HG02678 (cell line): Measurements from ENCODE around the gene HNF4A.
"Not testable (repeated sequence)": the region's sequence is repeated elsewhere in the genome, so short reads cannot be mapped to it uniquely, and the experiment has no call there.

Source experiments
- ATAC-seq: cut with Tn5 transposase; IDR thresholded peaks from one replicate; pipeline ENCODE4 v1.9.1; 2021; ENCODE audit warnings: mild to moderate bottlenecking, moderate library complexity; ENCODE audit not compliant: unreplicated experiment

HNF4A gene

DNA sequence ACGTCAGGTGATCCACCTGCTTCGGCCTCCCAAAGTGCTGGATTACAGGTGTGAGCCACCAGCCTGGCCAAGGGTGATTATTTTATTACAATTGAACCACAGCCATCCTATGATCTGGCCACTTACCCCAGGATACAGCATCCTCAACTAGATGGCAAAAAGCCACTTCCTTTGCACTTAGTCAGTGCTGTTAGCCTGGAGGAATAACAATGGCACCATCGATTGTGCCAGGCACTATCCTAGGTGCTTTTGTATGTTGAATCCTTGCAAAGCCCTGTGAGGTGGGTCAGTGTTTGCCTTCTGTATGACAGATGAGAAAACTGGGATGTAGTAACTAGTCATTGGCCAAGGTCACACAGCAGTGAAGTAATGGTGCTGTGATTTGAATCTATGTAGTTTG lies 109.0 kb downstream of the HNF4A start:
- ATAC-seq = no peak

DNA sequence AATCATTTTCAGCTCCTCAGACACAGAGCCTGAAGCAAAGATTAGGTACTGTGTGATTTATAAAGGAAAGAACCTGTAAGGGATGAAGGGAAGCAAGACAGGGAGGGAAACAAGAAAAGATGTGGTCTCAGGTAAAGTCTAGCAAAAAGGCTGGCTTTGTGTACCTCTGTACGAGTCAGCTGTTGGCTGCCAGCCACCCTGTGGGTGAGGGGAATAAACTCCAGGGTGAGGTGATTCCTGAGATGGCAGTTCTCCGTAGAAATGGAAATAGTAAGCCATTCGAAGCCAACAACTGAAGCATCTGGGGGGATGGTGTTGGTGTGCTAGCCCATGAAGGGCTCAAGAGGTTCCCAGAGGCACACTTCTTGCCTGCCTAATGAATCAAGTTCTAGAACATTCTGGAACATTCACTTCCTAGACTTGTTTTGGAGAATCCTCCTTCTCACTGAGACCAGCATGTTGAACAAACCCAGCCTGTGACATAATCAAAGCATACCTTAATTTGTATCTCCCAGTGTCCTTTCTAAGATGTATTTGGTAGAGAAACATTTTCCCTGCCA lies 109.6 kb downstream of the HNF4A start:
- ATAC-seq = no peak

DNA sequence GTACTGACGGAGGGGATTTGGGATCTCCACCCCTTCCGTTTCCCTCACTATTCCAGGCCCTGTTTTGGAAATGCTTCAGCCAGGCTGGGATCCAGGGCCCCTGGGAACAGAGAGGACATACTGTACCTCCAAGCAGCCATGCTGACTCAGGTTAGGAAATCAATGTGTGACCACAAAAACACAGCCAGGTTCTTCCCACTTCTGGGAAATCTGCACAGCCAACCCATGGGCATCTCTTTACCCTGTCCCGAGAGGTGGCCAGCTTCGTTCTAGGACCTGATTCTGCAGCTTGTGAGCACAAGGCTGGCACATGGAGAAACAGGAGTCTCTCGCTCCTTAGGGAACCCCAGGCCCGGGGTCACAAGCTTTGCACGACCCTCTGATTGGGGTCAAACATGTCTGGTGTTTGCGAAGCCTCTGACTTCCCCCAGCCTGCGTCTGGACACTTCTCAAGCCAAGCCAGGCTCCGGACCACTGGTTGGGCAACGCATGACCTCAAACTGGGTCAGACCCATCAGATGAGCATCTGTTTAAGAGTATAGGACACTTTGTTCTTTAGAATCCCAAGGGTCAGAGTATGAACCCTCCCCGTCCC lies 111.9 kb downstream of the HNF4A start:
- no peak for ATAC-seq

DNA sequence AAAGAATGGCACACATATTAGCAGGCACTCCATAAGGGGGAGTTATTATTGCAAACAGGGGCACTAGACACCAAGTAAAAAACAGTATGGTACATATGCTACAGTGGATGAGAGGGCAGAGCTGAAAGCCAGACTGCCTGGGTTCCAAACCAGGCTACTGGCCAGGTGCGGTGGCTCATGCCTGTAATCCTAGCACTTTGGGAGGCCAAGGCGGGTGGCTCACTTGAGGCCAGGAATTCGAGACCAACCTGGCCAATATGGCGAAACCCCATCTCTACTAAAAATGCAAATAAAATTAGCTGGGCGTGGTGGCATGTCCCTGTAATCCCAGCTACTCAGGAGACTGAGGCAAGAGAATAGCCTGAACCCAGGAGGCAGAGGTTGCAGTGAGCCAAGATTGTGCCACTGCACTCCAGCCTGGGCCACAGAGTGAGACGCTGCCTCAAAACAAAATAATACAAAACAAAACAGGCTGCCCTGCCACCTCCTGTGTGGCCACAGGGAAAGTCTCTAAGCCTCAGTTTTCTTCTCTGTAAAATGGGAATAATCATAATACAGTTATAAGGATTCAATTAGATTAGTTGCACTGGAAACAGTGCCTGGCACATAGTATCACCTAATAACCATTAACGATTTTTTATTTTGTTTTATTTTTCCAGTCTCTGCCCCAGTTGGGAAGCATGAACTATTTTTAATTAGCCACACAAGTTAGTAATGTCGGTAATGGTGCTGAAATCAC lies 112.7 kb downstream of the HNF4A start:
- ATAC-seq = no peak

DNA sequence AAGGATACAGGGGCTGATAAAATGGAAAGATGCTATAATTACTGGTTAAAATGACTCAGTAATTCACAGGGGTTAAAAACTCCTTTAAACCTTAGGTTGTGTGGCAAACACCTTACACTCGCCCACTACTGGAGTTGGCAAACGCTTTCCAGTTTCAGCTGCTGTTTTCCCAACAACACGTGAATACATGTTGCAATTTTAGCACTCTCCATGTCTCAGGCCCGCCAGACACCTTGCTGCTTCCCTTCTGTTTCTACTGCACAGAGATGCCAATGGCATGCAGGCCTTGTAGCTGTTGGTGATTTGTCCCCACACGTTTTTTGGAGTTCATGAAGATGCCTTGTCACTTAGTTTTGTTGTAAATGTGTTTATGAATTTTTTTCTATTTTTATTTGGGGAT lies 114.8 kb downstream of the HNF4A start:
- no peak for ATAC-seq

DNA sequence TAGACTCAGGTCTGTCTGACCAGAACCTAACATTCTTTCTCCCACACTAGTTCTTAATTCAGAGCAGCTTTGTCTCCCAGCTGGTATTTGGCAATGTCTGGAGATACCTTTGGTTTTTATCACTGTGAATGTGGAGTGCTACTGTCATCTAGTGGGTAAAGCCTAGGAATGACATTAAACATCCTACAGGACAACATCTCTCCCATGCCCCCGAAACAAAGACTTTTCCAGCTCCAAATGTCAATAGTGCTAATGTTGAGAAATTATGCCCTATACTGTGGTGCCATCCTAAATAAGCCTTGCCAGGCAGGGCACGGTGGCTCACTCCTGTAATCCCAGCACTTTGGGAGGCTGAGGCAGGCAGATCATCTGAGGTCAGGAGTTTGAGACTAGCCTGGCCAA lies 116.0 kb downstream of the HNF4A start:
- no peak for ATAC-seq

DNA sequence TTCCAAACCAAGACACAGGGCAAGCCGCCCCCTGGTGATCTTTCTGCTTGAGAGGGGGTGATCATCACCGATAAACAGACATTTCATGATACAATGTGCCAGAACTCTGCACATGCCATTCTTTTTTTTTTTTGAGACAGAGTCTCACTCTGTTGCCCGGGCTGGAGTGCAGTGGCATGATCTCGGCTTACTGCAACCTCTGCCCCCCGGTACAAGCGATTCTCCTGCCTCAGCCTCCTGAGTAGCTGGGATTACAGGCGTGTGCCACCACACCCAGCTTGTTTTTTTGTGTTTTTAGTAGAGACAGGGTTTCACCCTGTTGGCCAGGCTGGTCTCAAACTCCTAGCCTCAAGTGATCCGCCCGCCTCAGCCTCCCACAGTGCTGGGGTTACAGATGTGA lies 116.8 kb downstream of the HNF4A start:
- ATAC-seq = not testable (repeated sequence)

DNA sequence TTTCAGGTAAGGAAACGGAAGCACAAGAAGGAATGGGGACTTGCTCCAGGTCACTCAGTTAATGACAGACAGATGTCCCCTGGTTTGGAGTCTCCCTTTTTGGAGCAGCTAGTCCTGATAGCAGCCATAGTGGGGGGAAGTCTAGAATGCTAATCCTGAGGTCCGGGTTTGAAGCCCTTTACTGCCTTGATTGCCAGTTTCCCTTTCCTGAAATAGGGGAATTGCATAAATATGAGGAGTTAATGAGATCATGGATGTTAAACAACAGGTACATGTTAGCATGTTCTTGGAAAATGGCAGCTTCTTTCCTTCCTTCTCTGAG lies 119.8 kb downstream of the HNF4A start:
- ATAC-seq = no peak

DNA sequence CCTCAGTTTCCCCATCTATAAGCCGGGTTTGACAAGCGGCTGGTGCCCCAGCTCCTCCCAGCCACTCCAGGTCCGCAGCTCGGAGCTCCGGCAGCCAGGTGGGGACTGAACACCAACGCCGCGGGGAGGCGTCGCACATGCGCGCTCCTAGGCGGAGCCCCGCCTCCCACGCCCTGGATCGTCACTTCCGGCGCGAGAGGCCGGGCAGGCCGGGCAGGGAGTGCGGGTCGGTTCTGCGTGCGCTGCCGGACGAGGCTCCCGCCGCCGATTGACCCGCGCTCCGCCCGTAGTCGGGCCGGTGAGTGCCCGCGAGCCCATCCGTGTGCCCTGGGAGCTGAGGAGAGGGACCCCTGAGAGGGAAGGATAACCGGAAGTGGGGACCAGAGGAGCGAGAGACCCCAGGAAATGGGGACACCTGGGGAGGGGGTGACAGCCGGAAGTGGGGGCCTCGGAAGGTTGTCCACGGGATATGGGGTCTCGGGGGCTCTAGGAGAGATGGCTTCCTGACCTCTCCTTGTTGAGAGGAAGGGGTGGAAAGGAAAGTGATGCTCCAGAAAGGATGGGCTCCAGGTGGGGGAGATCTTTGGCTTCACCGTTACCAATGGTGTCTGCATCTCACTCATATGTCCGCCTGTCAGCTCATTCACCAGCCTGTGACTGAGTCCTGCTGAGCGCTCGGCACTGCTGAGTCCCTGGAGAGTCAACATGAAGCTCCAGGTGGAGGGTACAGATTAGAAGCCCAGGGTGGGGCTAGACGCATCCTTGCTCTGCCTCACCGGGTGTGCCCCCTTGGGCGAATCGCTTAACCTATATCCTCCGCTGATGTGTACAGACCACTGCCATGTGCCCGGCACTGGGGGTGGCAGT lies 120.4 kb downstream of the HNF4A start, which contains the start of gene TTPAL:
TTPAL (plus strand) TSS at position 181 of the 867 bp plus-strand sequence. CDS start 4,126 bp downstream, outside the sequence.
- ATAC-seq = peak; percentile 94

DNA sequence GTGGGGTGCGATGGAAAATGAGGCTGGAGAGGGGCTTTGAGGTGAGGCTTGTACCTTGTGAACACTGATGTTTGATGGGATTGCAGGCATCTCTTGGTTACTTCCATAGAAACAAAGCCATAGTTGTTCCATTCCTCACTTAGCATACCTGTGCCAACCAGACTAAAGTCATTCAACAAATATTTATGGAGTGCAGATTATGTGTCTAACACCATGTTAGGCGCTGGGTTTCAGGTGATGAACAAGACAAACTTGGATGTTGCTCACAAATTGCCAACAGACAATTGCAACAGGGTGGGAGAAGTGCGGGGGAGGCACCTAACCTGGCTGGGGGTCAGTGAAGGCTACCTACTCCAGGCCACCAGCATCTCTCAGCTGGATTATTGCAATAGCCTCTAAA lies 121.7 kb downstream of the HNF4A start:
- no peak for ATAC-seq

DNA sequence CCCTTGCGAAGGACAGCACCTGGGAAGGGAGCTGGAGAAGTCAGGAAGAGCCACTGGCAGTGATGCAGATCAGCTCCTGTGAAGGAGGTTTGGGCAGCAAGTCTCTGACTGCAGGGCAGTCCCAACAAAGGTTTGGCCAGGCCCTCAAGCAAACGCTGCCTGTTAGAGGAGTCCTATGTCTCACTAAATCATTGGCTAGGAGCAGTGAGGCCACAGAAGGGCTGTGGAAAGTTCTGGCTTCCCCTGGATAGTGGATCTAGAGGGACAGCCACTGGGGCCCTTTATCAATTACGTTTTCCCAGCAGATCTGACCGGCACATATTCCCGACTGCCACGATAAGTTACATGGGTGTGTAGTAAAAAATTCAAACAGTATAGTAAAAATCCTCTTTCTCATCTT lies 122.7 kb downstream of the HNF4A start:
- ATAC-seq = no peak

DNA sequence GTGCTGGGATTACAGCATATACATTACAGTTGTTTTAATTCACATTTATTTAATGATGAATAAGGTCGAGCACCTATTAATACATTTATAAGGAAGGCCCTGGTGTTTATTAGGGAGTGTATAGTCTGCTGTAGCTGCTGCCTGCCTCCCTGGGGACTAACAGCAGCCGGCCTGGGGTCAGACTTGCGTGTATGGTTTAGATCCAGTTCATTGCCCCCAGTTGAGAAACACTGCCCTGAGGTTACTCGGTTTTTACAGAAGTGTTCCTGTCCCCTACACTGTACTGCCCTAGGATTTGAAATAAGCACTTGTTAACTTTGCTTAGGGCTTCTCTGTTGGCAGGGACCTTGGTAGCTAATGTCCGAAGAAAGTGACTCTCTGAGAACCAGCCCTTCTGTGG lies 124.1 kb downstream of the HNF4A start:
- ATAC-seq = no peak

DNA sequence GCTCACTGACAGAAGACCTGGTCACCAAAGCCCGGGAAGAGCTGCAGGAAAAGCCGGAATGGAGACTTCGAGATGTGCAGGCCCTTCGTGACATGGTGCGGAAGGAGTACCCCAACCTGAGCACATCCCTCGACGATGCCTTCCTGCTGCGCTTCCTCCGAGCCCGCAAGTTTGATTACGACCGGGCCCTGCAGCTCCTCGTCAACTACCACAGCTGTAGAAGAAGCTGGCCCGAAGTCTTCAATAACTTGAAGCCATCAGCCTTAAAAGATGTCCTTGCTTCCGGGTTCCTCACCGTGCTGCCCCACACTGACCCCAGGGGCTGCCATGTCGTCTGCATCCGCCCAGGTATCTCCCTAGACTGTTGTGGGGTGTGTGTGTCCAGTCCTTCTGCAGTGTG lies 124.6 kb downstream of the HNF4A start:
- ATAC-seq = no peak

DNA sequence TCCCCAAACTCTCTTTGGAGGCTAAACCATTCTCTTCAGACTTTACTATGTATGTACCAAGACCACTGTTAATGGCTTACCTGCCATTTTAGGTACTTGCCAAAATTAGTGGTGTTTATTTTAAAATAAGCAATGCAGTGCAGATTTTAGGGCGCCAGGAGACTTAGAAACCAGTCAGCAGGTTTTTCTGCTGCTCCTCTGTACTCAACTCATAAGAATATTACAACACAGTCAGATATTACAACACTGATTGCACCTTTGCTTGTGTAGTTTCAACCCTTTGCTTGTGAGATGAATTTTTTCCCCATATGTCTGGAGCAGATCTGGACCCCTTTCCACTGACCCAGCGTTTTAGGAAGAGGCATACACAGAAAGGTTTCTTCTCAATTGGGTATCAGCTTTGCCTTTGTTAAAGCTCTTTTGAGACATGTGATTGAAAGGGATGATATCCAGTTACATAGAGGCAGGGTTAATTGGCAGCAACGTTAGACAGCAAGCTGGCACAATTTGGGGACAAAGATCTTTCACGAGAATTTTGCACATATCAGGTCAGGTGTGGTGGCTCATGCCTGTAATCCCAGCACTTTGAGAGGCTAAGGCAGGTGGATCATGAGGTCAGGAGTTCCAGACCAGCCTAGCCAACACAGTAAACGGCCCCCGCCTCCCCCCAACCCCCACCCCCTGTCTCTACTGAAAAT lies 126.4 kb downstream of the HNF4A start:
- no peak for ATAC-seq

DNA sequence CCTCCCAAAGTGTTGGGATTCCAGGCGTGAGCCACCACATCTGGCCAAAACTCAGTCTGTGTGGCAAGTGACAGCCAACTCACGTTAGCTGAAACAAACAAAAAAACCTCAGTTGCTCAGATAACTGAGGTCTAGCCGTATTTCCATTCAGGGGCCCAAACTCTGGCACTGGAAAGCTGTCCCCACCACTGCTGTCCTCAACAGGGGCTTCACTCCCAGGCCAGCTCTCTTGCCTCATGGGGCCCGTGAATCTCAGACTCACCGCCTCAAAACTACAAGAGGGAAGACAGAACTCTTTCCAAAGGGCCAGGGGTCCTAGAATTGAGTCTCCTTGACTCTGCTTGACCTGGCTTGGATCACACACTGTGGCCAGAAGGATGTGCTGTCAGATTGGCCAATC lies 127.6 kb downstream of the HNF4A start:
- ATAC-seq = no peak
